Measurements from ENCODE around the gene HBE1.
A peak's percentile ranks its signal among the peaks of the same experiment; 100 is the strongest.
"Not testable (repeated sequence)": the region's sequence is repeated elsewhere in the genome, so short reads cannot be mapped to it uniquely, and the experiment has no call there.

The HBE1 gene

GRCh38 chr11:5284637-5285036 lies 14.9 kb upstream of the HBE1 start:
- no peak for DNase-seq

GRCh38 chr11:5283882-5284281 lies 14.1 kb upstream of the HBE1 start:
- no peak for DNase-seq

- no peak for DNase-seq
Measured at GRCh38 chr11:5283086-5283485, 13.3 kb upstream of the HBE1 start.

- DNase-seq, result no peak
Measured at GRCh38 chr11:5282628-5283027, 12.9 kb upstream of the HBE1 start.

- DNase-seq, result no peak
Measured at GRCh38 chr11:5281596-5281995, 11.9 kb upstream of the HBE1 start.

- peak; percentile 0 for DNase-seq
Measured at GRCh38 chr11:5280582-5281102, 10.9 kb upstream of the HBE1 start.

GRCh38 chr11:5279471-5280090 lies 9.8 kb upstream of the HBE1 start:
- no peak for DNase-seq

GRCh38 chr11:5277807-5278382 lies 8.2 kb upstream of the HBE1 start:
- no peak for DNase-seq

GRCh38 chr11:5276697-5277096 lies 7.0 kb upstream of the HBE1 start:
- no peak for DNase-seq

GRCh38 chr11:5275369-5276110 lies 5.8 kb upstream of the HBE1 start:
- DNase-seq, result no peak

GRCh38 chr11:5274395-5274794 lies 4.7 kb upstream of the HBE1 start:
- DNase-seq, result no peak

- DNase-seq, result no peak
Measured at GRCh38 chr11:5272395-5273017, 2.8 kb upstream of the HBE1 start.

GRCh38 chr11:5267033-5267563 lies 2.6 kb downstream of the HBE1 start:
- no peak for DNase-seq

- no peak for DNase-seq
Measured at GRCh38 chr11:5266609-5267008, 3.1 kb downstream of the HBE1 start.

- no peak for DNase-seq
Measured at GRCh38 chr11:5265832-5266231, 3.9 kb downstream of the HBE1 start.

- no peak for DNase-seq
Measured at GRCh38 chr11:5258543-5259262, 11.0 kb downstream of the HBE1 start.

GRCh38 chr11:5257296-5257695 lies 12.4 kb downstream of the HBE1 start:
- DNase-seq, result no peak

GRCh38 chr11:5254646-5255413 lies 14.9 kb downstream of the HBE1 start, which contains the start of gene HBG2:
Gene HBG2, minus strand, starts transcription at chr11:5254781. Its CDS starts 53 bp downstream, at chr11:5254728.
- DNase-seq, result not testable (repeated sequence)

GRCh38 chr11:5254023-5254422 lies 15.7 kb downstream of the HBE1 start:
- DNase-seq, result not testable (repeated sequence)

GRCh38 chr11:5253440-5253839 lies 16.3 kb downstream of the HBE1 start:
- DNase-seq, result not testable (repeated sequence)

GRCh38 chr11:5252919-5253265 lies 16.9 kb downstream of the HBE1 start:
- no peak for DNase-seq
